Erythroblast (primary cell): Measurements from ENCODE around the gene SPATA12.

Experiments used
- GATA1 ChIP-seq: IDR thresholded peaks from 2 replicates; pipeline ENCODE4 v1.6.1; 2011; ENCODE audit warnings: low read depth, mild to moderate bottlenecking, control low read depth, low read length, moderate library complexity
- POLR2A ChIP-seq: IDR thresholded peaks from 2 replicates; pipeline ENCODE4 v1.6.1; 2011; ENCODE audit warnings: mild to moderate bottlenecking, low read length

GRCh38 chr3:57093971-57094535, 33.6 kb downstream of the SPATA12 start:
- no peak for TF ChIP-seq POLR2A
- TF ChIP-seq GATA1: no peak
